GM23248 (cell line): Measurements from ENCODE around the gene CDH13.

Experiments
- EZH2 ChIP-seq: fragments of 200-600 bp; sonication (generic); IDR thresholded peaks from 2 replicates; pipeline ENCODE4 v1.6.1; 2018; ENCODE audit warnings: antibody characterized with exemption, mild to moderate bottlenecking; ENCODE audit not compliant: insufficient read depth, poor library complexity, severe bottlenecking
- EZH2phosphoT487 ChIP-seq: fragments of 200-600 bp; sonication (generic); IDR thresholded peaks from 2 replicates; pipeline ENCODE4 v1.6.1; 2018; ENCODE audit warnings: antibody characterized with exemption, moderate library complexity, mild to moderate bottlenecking, low read depth; ENCODE audit not compliant: insufficient read depth

- TF ChIP-seq EZH2 = no peak
- TF ChIP-seq EZH2phosphoT487 = no peak
Observed at GRCh38 chr16:82741073-82741615, 114.4 kb downstream of the CDH13 start.
